ENCODE data around the gene SYPL1.

DNA sequence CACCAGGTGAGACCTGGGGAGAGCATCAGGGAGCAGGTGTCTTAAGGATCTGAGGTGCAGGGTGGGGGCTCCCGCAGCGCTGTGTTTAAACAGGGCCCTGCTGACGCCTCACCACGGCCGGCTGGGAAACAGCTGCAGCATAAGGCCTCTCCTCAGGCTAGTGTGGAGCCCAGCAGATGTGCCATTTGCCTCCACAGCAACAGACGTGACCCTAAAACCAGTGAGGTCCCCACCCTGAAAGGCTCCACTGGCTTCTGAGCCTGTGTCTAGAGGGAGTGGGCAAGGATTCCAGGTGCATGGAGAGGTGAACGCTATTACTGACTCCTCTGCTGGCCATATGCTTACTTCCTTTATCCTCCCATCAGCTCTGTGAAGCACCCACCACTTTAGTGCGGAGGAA, 47.8 kb downstream of the SYPL1 start:
- TF ChIP-seq HOXD13 (CRISPR knock-in tag; IDR thresholded peaks at IDR 0.05; ENCODE audit: borderline replicate concordance) (no peak), ZNF626 (tag by site-specific recombination; IDR thresholded peaks at IDR 0.05) (no peak), ZNF473 (tag by site-specific recombination; IDR thresholded peaks at IDR 0.05) (no peak), ZNF555 (tag by site-specific recombination; conservative IDR thresholded peaks at IDR 0.05) (no peak), ZNF704 (tag by site-specific recombination; IDR thresholded peaks at IDR 0.05) (no peak), ZBTB20 (tag by site-specific recombination; IDR thresholded peaks at IDR 0.05) (no peak)
- TF ChIP-seq, protein P1, sequence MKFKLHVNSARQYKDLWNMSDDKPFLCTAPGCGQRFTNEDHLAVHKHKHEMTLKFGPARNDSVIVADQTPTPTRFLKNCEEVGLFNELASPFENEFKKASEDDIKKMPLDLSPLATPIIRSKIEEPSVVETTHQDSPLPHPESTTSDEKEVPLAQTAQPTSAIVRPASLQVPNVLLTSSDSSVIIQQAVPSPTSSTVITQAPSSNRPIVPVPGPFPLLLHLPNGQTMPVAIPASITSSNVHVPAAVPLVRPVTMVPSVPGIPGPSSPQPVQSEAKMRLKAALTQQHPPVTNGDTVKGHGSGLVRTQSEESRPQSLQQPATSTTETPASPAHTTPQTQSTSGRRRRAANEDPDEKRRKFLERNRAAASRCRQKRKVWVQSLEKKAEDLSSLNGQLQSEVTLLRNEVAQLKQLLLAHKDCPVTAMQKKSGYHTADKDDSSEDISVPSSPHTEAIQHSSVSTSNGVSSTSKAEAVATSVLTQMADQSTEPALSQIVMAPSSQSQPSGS (tag by site-specific recombination; IDR thresholded peaks at IDR 0.05; ENCODE audit: low read depth), result no peak
- TF ChIP-seq, protein P2, sequence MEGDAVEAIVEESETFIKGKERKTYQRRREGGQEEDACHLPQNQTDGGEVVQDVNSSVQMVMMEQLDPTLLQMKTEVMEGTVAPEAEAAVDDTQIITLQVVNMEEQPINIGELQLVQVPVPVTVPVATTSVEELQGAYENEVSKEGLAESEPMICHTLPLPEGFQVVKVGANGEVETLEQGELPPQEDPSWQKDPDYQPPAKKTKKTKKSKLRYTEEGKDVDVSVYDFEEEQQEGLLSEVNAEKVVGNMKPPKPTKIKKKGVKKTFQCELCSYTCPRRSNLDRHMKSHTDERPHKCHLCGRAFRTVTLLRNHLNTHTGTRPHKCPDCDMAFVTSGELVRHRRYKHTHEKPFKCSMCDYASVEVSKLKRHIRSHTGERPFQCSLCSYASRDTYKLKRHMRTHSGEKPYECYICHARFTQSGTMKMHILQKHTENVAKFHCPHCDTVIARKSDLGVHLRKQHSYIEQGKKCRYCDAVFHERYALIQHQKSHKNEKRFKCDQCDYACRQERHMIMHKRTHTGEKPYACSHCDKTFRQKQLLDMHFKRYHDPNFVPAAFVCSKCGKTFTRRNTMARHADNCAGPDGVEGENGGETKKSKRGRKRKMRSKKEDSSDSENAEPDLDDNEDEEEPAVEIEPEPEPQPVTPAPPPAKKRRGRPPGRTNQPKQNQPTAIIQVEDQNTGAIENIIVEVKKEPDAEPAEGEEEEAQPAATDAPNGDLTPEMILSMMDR (tag by site-specific recombination; IDR thresholded peaks at IDR 0.05), result no peak

All from HEK293 (cell line).